ENCODE measurements around the gene SPPL2A. TPM values are rescaled to one million over a fixed set of nuclear protein-coding genes. Genes with fewer than 3 reads are reported as not detected.

The SPPL2A gene
- polyA plus RNA-seq, 1 of the 3 experiments (the other 2 are of a cell fraction), result 21.6 TPM

DNA sequence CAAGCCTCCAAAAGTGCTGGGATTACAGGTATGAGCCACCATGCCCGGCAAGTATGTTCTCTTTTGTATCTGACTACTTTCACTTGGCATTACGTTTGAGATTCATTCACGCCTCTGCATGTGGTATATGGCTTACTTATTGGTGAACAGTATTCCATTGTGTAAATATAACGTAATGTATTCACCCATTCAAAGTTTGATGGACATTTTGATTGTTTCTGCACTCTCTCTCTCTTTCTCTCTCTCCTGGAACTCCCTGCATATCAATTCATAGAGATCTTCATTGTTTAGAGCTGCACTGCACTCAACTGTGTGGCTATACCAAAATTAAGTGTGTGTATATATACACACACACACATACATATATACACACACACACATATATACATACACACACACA lies 30.4 kb downstream of the SPPL2A start:
- Histone ChIP-seq H3K4me1 (ENCODE audit: control insufficient read depth in 1 of 2, insufficient read depth in 2 of 2, low read depth in 1 of 2, low read length in 1 of 2) (no peaks in the 10 kb centered on the region), H3K9me3 (no peaks in the 10 kb centered on the region), H3K79me2 (ENCODE audit: insufficient read depth) (no peaks in the 10 kb centered on the region), H3K4me3 (ENCODE audit: low read depth in 2 of 2, low read length in 1 of 2) (no peak overlapping the region), H3K9ac (no peak overlapping the region), H3K4me2 (no peak overlapping the region), H4K20me1 (ENCODE audit: insufficient read depth) (no peaks in the 10 kb centered on the region), H2AFZ (ENCODE audit: low read depth) (no peak overlapping the region), H3F3A (replicated peaks; ENCODE audit: insufficient read depth) (no peaks in the 10 kb centered on the region), H3K27ac (ENCODE audit: low read depth in 2 of 2, low read length in 1 of 2) (no peak overlapping the region), H3K36me3 (replicated peaks in 1 of 2; ENCODE audit: control insufficient read depth in 1 of 2, insufficient read depth in 2 of 2, low read length in 1 of 2) (peaks cover 11 to 49% of the 10 kb centered on the region in 2 experiments), H3K9me2 (no peaks in the 10 kb centered on the region), H3K27me3 (ENCODE audit: insufficient read depth) (no peaks in the 10 kb centered on the region)
- CTCF ChIA-PET, result no interaction called here
- DNase-seq, result no peak
- whole genome bisulfite sequencing (ENCODE audit: low lambda C conversion rate), result 80% methylated on average over 4 of the region's 4 CpGs
- POLR2A ChIA-PET, result no interaction called here
- TF ChIP-seq NRF1 (IDR thresholded peaks at IDR 0.05; ENCODE audit: low read depth, low read length), result no peak
- no peak for TF ChIP-seq ELF1 (IDR thresholded peaks at IDR 0.05)

DNA sequence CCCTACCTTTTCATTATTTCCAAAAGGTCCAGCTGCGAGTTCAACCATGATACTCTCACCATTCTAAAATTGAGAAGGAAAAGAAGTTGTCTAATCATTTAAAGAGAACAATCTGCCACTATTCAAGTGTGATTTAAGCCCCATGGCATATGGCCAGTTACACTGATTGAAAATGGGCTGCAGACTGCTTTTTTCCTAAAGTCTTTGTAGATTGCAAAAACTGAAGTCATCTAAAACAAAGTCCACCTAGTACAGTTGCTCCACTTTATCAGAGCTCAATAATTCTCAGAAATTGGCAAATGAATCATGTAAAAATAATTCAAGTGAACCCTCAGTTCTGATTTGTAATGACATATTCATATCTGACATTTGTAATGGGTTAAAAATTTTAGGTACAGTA lies 39.2 kb downstream of the SPPL2A start:
- Histone ChIP-seq H3K36me3 (replicated peaks in 1 of 2; ENCODE audit: control insufficient read depth in 1 of 2, insufficient read depth in 2 of 2, low read length in 1 of 2) (peaks cover 13 to 29% of the 10 kb centered on the region in 2 experiments), H3K9me3 (no peaks in the 10 kb centered on the region), H3K27me3 (ENCODE audit: insufficient read depth) (no peaks in the 10 kb centered on the region), H4K20me1 (ENCODE audit: insufficient read depth) (no peaks in the 10 kb centered on the region), H3K79me2 (ENCODE audit: insufficient read depth) (no peaks in the 10 kb centered on the region), H3F3A (replicated peaks; ENCODE audit: insufficient read depth) (no peaks in the 10 kb centered on the region), H2AFZ (ENCODE audit: low read depth) (no peak overlapping the region), H3K4me2 (no peak overlapping the region), H3K9me2 (no peaks in the 10 kb centered on the region), H3K4me3 (ENCODE audit: low read depth in 2 of 2, low read length in 1 of 2) (no peak overlapping the region), H3K9ac (no peak overlapping the region), H3K4me1 (ENCODE audit: control insufficient read depth in 1 of 2, insufficient read depth in 2 of 2, low read depth in 1 of 2, low read length in 1 of 2) (no peaks in the 10 kb centered on the region), H3K27ac (ENCODE audit: low read depth in 2 of 2, low read length in 1 of 2) (no peak overlapping the region)
- TF ChIP-seq RXRA (IDR thresholded peaks at IDR 0.05; ENCODE audit: borderline replicate concordance, low read depth), result no peak
- TF ChIP-seq RCOR1 (IDR thresholded peaks at IDR 0.05; ENCODE audit: low read length), result no peak
- TF ChIP-seq ZBTB33 (IDR thresholded peaks at IDR 0.05; ENCODE audit: borderline replicate concordance, low read depth), result no peak
- no peak for TF ChIP-seq PBX3 (IDR thresholded peaks at IDR 0.05)
- TF ChIP-seq SIN3A (IDR thresholded peaks at IDR 0.05; ENCODE audit: borderline replicate concordance, low read depth, low read length), result no peak
- no peak for TF ChIP-seq POLR2AphosphoS5 (IDR thresholded peaks at IDR 0.05; ENCODE audit: low read depth, low read length)
- TF ChIP-seq, protein P1, sequence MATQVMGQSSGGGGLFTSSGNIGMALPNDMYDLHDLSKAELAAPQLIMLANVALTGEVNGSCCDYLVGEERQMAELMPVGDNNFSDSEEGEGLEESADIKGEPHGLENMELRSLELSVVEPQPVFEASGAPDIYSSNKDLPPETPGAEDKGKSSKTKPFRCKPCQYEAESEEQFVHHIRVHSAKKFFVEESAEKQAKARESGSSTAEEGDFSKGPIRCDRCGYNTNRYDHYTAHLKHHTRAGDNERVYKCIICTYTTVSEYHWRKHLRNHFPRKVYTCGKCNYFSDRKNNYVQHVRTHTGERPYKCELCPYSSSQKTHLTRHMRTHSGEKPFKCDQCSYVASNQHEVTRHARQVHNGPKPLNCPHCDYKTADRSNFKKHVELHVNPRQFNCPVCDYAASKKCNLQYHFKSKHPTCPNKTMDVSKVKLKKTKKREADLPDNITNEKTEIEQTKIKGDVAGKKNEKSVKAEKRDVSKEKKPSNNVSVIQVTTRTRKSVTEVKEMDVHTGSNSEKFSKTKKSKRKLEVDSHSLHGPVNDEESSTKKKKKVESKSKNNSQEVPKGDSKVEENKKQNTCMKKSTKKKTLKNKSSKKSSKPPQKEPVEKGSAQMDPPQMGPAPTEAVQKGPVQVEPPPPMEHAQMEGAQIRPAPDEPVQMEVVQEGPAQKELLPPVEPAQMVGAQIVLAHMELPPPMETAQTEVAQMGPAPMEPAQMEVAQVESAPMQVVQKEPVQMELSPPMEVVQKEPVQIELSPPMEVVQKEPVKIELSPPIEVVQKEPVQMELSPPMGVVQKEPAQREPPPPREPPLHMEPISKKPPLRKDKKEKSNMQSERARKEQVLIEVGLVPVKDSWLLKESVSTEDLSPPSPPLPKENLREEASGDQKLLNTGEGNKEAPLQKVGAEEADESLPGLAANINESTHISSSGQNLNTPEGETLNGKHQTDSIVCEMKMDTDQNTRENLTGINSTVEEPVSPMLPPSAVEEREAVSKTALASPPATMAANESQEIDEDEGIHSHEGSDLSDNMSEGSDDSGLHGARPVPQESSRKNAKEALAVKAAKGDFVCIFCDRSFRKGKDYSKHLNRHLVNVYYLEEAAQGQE (IDR thresholded peaks at IDR 0.05; ENCODE audit: low read depth, low read length), result no peak
- TF ChIP-seq CHD2 (IDR thresholded peaks at IDR 0.05; ENCODE audit: low read length, partially characterized antibody), result no peak
- no peak for TF ChIP-seq JUND (IDR thresholded peaks at IDR 0.05)
- TF ChIP-seq RAD21 (IDR thresholded peaks at IDR 0.05; ENCODE audit: low read length), result no peak
- TF ChIP-seq USF2 (IDR thresholded peaks at IDR 0.05; ENCODE audit: borderline replicate concordance, low read depth, low read length), result no peak
- TF ChIP-seq YY1 (IDR thresholded peaks at IDR 0.05; ENCODE audit: low read depth), result no peak
- TF ChIP-seq, protein P2, sequence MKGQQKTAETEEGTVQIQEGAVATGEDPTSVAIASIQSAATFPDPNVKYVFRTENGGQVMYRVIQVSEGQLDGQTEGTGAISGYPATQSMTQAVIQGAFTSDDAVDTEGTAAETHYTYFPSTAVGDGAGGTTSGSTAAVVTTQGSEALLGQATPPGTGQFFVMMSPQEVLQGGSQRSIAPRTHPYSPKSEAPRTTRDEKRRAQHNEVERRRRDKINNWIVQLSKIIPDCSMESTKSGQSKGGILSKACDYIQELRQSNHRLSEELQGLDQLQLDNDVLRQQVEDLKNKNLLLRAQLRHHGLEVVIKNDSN (IDR thresholded peaks at IDR 0.05; ENCODE audit: borderline replicate concordance, low read depth), result no peak
- TF ChIP-seq MEF2A (IDR thresholded peaks at IDR 0.05; ENCODE audit: borderline replicate concordance, low read depth), result no peak
- no peak for TF ChIP-seq GATA2 (CRISPR knock-in tag; IDR thresholded peaks at IDR 0.05)
- TF ChIP-seq SMC3 (IDR thresholded peaks at IDR 0.05; ENCODE audit: low read depth, low read length), result no peak
- TF ChIP-seq NFIC (IDR thresholded peaks at IDR 0.05; ENCODE audit: borderline replicate concordance), result no peak
- no peak for TF ChIP-seq IRF3 (IDR thresholded peaks at IDR 0.05; ENCODE audit: low read depth, low read length)
- WGBS (ENCODE audit: low lambda C conversion rate), result 100% methylated on average over 1 of the region's 1 CpG
- ChIA-PET CTCF (interaction anchor here (1.9 kb wide), 1 partner anchor 151 kb away, joined by 4 read pairs; no protein-coding TSS in a partner anchor), POLR2A (no interaction called here)
- no peak for DNase-seq

Measured in SK-N-SH (cell line).